Psoas muscle (tissue), 8 donors: ENCODE data around the gene GBP4. TPM values are rescaled to one million over a fixed set of nuclear protein-coding genes. Genes with fewer than 3 reads are reported as not detected.

ENCODE experiments used
- ATAC-seq, 4 donors: fragments of 200-7000 bp; cut with Tn5 transposase; one replicate each; pipeline ENCODE4 v1.9.1; 2020; ENCODE audit warnings: moderate library complexity in 3 of 4, mild to moderate bottlenecking in 2 of 4
- DNase-seq, 2 donors: peaks; one replicate each; pipeline ENCODE4 v3.0.0-alpha.2; 2020
- H3K27ac ChIP-seq: fragments of 200-600 bp; one replicate; pipeline ENCODE4 v1.8.0; 2022
- H3K27me3 ChIP-seq, 3 donors: fragments of 200-600 bp in 1 of 3; one replicate each; pipeline versions ENCODE4 v1.6.1 to v1.8.0; 2013 to 2022; ENCODE audit warnings: low read length in 2 of 3, mild to moderate bottlenecking in 2 of 3, moderate library complexity in 1 of 3; ENCODE audit not compliant: insufficient read depth in 3 of 3
- H3K36me3 ChIP-seq, 2 donors: fragments of 200-600 bp in 1 of 2; one replicate each; pipeline versions ENCODE4 v1.6.1 to v1.8.0; 2013 to 2022; ENCODE audit warnings: low read depth in 1 of 2, mild to moderate bottlenecking in 1 of 2, moderate library complexity in 1 of 2; ENCODE audit not compliant: insufficient read depth in 1 of 2
- H3K4me1 ChIP-seq: fragments of 200-600 bp; one replicate; pipeline ENCODE4 v1.8.0; 2022
- H3K4me3 ChIP-seq: fragments of 200-600 bp; one replicate; pipeline ENCODE4 v1.8.0; 2022; ENCODE audit warnings: mild to moderate bottlenecking
- H3K9me3 ChIP-seq: fragments of 200-600 bp; one replicate; pipeline ENCODE4 v1.8.0; 2022
- WGBS, 3 donors: extraction: QIAGEN DNeasy Blood & Tissue Kit; methylation state at CpG; one replicate each; pipeline versions ENCODE4 v1.1.6 to v1.1.7; 2013; 5-methylcytosine and 5-hydroxymethylcytosine counted together
- intact Hi-C, 2 donors: fragments of 100-400 bp; cut with DNase I; formaldehyde crosslinking; loops; one replicate each; pipeline versions ENCODE4 v1.11.0 to v1.14.2; 2022
- polyA plus RNA-seq, 3 donors: library from polyadenylated mRNA; stranded (reverse); fragments of 200-250 nt; gene quantifications; one replicate each; pipeline ENCODE4 v1.2.3, GENCODE V29; 2013
- total RNA-seq, 4 donors: library from RNA; stranded (reverse); fragmentation: NEBNext Ultra II Directional in 2 of 4; extraction: Animal tissue kit (Norgen Biotek cat#: 25700) in 2 of 4; gene quantifications; one replicate each; pipeline versions ENCODE4 v1.2.1 to v1.2.4, GENCODE V29; 2021 to 2023
- TF ChIP-seq, protein P1 (sequence below): fragments of 200-600 bp; IDR thresholded peaks from one replicate; pipeline ENCODE4 v1.8.0; 2022; ENCODE audit warnings: antibody characterized with exemption
- donor health status: healthy with polysubstance abuse.
- donor health status: DM: no; HTN: no; CAD: no; lungs with moderate emphysema.
- donor health status: Bipolar disorder and iron deficiency.
- donor health status: healthy.
- donor health status: DM: yes; HTN: yes; CAD: no.
- donor health status: DM: no; HTN: no; CAD: no.
- donor health status: DM: no; HTN: no; CAD: no.
- donor health status: DM: yes; HTN: yes; CAD: no.

GBP4 gene
- total and polyA plus RNA-seq, 7 donors: 2.2 to 9.7 (median 4.4) TPM

DNA sequence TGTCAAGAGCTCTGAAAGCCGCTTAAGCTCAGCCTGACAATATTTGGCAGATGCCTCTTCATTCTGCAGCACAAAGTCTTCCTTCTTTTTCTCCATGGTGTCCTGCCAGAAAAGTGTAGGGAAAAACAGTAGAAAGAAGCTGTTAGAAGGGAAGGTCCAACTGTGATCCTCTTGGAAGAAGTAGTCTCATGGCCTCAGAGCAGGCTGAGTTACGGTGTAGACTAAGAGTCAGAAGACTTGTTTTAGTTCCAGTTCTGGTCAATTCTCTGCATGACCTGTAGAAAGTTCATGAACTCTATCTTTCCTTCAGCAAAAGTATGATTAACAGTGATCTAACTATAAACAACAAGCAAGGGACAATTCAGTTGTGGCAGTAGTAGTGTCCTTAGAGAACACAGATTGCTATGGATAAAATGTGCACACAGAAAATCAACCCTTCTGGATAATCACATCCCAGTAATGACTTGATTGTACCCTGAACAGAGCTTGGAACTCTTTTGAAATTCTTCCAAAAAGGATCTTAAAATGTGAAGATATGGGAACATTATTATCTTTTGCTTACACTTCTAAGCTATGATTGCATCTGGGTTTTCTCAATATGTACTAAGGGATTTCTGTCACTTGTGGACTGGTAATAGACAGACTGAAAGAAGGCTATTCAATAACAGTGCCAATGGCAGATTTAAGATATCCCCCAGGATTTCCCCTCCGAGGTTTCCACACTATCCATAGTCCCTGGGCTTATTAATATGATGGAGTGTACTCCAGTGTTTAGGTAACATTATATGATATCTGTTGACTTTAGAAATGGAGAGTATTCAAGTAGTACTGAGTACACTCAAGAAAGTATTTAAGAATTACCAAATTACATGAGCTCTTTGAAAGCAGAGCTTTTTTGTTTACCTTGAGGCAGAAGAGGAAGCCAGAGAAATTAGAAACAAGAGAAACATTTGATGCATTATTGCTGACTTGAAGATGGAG lies 50.8 kb downstream of the GBP4 start:
- intact Hi-C loops: no loop called here
- 44 to 54% (median 45%) methylated on average over 3 of the region's 3 CpGs for WGBS, 3 donors
- TF ChIP-seq, protein P1, sequence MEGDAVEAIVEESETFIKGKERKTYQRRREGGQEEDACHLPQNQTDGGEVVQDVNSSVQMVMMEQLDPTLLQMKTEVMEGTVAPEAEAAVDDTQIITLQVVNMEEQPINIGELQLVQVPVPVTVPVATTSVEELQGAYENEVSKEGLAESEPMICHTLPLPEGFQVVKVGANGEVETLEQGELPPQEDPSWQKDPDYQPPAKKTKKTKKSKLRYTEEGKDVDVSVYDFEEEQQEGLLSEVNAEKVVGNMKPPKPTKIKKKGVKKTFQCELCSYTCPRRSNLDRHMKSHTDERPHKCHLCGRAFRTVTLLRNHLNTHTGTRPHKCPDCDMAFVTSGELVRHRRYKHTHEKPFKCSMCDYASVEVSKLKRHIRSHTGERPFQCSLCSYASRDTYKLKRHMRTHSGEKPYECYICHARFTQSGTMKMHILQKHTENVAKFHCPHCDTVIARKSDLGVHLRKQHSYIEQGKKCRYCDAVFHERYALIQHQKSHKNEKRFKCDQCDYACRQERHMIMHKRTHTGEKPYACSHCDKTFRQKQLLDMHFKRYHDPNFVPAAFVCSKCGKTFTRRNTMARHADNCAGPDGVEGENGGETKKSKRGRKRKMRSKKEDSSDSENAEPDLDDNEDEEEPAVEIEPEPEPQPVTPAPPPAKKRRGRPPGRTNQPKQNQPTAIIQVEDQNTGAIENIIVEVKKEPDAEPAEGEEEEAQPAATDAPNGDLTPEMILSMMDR: no peak

DNA sequence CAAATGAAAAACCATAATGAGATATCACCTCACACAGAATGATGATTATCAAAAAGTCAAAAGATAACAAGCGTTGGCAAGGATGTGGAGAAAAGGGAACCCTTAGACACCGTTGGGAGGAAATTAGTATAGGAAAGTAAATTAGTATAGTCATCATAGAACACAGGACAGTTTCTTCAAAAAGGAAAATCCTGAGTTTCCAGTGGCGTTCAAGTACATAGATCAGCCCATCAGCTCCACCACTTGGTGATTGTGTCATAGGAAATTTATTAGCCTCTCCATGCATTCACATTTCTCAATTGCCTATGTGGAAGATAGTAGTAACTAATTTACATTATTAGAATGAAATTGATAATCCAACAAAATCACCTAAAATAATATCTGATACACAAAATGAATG lies 52.0 kb downstream of the GBP4 start:
- no peaks in the 10 kb centered on the region for H3K36me3 ChIP-seq

More for the DNA sequence above, 50.8 kb downstream of the GBP4 start:
- DNase-seq (no peak), ATAC-seq (no peak)
- no peak overlapping the region for H3K27ac ChIP-seq
- H3K4me1 ChIP-seq: no peaks in the 10 kb centered on the region
- H3K9me3 ChIP-seq: no peaks in the 10 kb centered on the region
- no peak overlapping the region for H3K4me3 ChIP-seq
- no peaks in the 10 kb centered on the region for H3K27me3 ChIP-seq
- H3K36me3 ChIP-seq: no peaks in the 10 kb centered on the region

DNA sequence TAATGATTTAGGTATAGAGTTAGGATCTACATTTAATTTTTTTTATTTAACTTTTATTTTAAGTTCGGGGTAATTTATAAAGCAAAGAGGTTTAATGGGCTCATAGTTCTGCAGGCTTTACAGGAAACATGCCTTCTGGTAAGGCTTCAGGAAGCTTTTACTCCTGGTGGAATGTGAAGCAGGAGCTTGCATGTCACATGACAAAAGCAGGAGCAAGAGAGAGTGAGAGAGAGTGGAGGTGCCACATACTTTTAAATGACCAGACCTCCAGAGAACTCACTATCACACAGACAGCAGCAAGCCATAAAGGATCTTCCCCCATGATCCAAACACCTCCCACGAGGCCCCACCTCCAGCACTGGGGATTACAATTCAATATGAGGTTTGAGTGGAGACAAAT lies 55.3 kb downstream of the GBP4 start:
- H3K9me3 ChIP-seq: peaks cover under 1% of the 10 kb centered on the region
- H3K36me3 ChIP-seq: no peaks in the 10 kb centered on the region
- no peaks in the 10 kb centered on the region for H3K27me3 ChIP-seq
- H3K27ac ChIP-seq: no peak overlapping the region
- intact Hi-C loops: no loop called here
- H3K4me3 ChIP-seq: no peak overlapping the region
- ATAC-seq: no peak
- no peaks in the 10 kb centered on the region for H3K4me1 ChIP-seq
- WGBS, 3 donors: 77 to 79% (median 77%) methylated on average over 2 of the region's 2 CpGs
- TF ChIP-seq, protein P1: no peak
- no peak for DNase-seq

More for the DNA sequence above, 52.0 kb downstream of the GBP4 start:
- no peaks in the 10 kb centered on the region for H3K27me3 ChIP-seq
- intact Hi-C loops: no loop called here
- no peaks in the 10 kb centered on the region for H3K4me1 ChIP-seq
- H3K4me3 ChIP-seq: no peak overlapping the region
- H3K9me3 ChIP-seq: no peaks in the 10 kb centered on the region
- no peak for ATAC-seq
- WGBS, 3 donors: 70 to 85% (median 82%) methylated on average over 3 of the region's 3 CpGs
- H3K27ac ChIP-seq: no peak overlapping the region
- no peak for DNase-seq
- TF ChIP-seq, protein P1: no peak

DNA sequence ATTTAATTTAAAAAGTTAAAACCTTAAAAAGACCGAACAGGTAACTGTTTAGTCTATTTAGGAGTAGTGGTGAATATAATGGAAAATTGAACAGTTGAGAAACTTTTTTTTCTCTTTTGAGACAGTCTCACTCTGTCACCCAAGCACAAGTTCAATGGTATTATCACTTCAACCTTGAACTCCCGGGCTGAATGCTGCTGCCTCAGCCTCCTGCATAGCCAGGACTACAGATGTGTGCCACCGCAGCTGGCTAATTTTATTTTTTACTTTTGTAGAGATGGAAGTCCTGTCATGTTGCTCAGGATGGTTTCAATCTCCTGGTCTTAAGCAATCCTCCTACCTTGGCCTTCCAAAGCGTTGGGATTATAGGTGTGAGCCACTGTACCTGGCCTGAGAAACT lies 56.6 kb downstream of the GBP4 start:
- DNase-seq: no peak
- Histone ChIP-seq H3K9me3 (peaks cover 4% of the 10 kb centered on the region), H3K27me3 (no peaks in the 10 kb centered on the region), H3K4me1 (no peaks in the 10 kb centered on the region), H3K4me3 (no peak overlapping the region), H3K27ac (no peak overlapping the region), H3K36me3 (no peaks in the 10 kb centered on the region)
- 85 to 92% (median 89%) methylated on average over 4 of the region's 4 CpGs for WGBS, 3 donors
- TF ChIP-seq, protein P1: no peak
- intact Hi-C loops: no loop called here
- ATAC-seq: no peak
